SHP77 treated with DMSO at 0.1 percent for 48 hours (cell line): ENCODE data around the gene FNDC3B.
A peak's percentile ranks its signal among the peaks of the same experiment; 100 is the strongest.

Source experiments
- DNase-seq: peaks from one replicate; lab custom pipeline; 2025; lab: John Stamatoyannopoulos, UW

FNDC3B gene

GRCh38 chr3:172094621-172095557 is 55.5 kb downstream of the FNDC3B start:
- no peak for DNase-seq

DNA sequence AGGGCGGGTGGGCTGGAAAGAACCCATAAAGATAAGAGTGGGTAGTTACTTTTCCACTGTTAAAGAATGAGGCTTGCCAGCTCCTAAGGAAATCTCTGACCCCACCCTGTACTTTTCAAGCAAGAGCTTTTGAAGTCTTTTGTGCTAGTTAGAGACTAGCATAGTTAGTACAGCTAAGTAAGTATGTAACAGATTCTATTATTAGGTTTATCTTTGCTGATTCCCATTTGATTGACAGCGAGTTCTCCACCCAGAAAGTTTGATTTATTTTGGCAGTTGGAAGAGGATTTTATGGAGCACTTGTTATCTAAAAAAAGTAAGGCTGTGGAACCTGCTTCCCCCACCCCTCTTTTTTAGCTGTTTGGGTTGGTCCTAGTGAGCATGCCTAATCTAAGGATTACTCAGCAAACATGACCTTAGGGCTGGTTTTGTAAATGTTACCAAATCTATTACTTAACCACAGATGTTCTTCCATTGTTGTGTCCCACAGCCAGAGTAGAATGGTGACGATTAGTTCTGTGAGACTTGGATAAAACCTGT is 57.6 kb downstream of the FNDC3B start:
- no peak for DNase-seq

- no peak for DNase-seq
Observed at GRCh38 chr3:172097585-172097984, 58.2 kb downstream of the FNDC3B start.

GRCh38 chr3:172098698-172099494 is 59.5 kb downstream of the FNDC3B start:
- peak; percentile 76 for DNase-seq

DNA sequence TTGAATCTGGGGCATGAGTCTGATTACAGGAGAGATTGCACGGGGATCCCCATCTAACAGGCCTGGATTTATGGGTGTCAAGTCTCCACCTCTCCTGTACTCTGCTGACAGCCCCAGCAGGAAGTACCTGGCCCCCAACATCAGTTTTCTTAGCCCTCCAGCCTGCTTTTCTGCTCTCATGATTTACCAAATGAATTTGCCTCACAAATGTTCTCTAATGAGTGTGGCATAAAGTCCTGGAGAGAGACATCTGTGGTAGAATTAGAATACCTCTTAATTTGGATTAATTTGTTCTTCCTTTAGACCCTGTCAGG is 60.1 kb downstream of the FNDC3B start:
- no peak for DNase-seq

DNA sequence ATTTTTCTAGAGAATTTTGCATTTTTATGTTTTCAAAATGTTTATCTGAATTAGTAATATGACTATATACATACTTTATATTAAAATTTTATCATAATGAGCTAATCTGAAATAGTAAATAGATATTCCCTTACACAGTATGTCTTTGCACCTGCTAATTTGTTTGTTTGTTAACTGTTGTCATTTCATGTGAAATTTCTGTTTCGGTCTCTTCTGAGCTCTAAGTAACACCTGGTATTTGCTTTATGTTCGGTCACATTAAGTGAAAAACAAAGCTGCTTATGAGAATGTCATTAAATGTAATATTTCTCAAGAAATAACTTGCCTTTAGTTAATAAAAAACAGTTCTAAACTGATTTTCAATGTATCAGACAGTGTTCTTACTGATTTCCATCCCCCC is 61.1 kb downstream of the FNDC3B start:
- DNase-seq = no peak

GRCh38 chr3:172101107-172101506 is 61.7 kb downstream of the FNDC3B start:
- DNase-seq = no peak

GRCh38 chr3:172102123-172102882 is 62.9 kb downstream of the FNDC3B start:
- DNase-seq = no peak

- DNase-seq = no peak
Observed at GRCh38 chr3:172102883-172103310, 63.5 kb downstream of the FNDC3B start.

GRCh38 chr3:172103724-172104123 is 64.3 kb downstream of the FNDC3B start:
- DNase-seq = no peak

GRCh38 chr3:172104471-172105072 is 65.2 kb downstream of the FNDC3B start:
- no peak for DNase-seq

GRCh38 chr3:172106037-172106954 is 66.9 kb downstream of the FNDC3B start:
- DNase-seq = no peak

- no peak for DNase-seq
Observed at GRCh38 chr3:172106989-172107388, 67.6 kb downstream of the FNDC3B start.

DNA sequence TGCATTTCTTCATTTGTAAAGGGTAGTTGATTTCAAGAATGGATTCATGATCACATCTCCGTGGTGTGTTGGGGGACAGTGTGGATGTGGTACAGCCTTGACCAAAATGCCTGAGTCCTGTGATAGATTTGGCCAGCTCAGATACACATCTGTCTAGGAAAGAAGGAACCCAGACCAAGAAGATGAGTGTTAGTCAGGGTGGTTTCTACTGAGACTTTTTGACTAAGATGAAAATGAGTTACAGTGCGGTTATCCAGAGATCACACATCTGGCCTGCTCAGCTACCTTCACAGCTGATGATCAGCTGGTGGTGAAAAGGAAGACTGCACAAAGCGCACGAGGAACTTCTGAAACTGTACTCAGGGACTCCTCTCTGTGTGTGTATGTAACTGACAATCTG is 68.0 kb downstream of the FNDC3B start:
- DNase-seq = no peak

DNA sequence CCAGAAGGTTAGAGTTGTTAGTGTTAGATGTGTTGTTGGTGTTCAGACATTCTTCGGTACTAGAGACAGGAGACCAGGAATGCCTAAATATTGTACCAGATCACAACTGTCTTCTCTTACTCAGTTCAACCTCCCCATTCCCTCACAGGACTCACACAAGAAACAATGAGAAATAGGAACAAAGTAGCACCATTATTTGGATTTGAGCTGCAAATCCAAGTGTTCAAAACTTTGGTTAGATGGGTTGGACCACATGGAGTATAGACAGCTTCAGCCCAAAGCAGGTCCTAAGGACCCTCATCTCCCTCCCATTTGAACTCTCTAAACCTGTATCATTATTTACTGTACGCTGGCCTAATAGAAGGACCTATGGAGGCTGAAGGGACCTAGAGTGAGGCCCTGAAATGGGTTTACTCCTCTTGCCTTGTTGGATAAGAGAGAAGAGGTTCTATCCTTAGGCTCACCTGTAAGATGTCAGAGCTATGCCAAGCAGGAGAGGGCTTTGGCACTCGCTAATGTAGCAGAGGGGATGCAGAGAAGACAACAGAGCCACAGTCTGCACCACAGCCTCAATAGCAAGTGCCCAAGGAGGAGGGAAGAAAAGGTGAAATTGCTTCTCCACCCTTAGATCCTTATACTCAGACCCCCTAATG is 70.9 kb downstream of the FNDC3B start:
- no peak for DNase-seq

GRCh38 chr3:172111163-172111562 is 71.8 kb downstream of the FNDC3B start:
- DNase-seq = no peak

DNA sequence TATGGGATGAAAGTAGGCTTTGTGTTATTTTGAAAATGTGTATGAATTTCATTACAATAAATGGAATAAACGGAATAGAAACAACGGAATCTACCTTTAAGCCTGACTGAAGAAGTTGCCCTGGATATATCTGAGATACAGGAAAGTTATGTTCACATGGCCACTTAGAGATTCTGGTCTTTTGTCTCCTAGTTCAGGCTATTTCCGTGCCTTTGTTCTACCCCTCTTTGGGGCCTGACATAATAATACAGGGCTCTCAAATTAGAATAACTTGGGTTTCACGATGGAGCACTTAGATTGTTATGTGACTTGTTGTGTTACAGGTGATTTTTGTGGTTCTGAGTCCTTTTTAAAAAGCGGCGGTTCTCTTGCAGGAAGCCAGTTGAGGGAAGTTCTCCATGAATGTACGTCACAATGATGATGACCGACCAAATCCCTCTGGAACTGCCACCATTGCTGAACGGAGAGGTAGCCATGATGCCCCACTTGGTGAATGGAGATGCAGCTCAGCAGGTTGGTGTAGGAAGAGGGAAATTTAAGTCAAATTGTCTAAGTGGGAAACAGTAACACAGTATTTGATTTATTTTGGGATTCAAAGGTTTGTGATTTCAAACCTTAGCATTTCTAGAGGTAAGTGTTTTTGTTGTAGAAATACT is 72.8 kb downstream of the FNDC3B start:
- DNase-seq = no peak

DNA sequence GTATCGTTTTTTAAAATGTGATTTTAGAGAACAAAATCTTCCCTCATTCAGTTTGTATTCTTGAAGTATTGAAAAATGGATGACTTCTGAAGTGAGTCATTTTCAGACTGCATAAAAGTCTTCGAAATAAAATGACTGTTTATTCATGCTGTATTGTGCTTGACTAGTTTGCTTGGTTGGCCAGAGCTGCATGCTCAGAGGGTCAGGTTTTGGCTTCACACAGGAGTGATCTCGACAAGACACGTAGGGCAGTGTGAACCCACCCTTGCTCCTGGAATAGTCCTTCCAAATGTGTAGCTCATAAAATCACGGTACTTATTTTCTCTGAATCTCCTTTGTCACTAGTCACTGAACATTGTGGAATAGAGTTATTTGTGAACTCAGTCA is 73.3 kb downstream of the FNDC3B start:
- no peak for DNase-seq

DNA sequence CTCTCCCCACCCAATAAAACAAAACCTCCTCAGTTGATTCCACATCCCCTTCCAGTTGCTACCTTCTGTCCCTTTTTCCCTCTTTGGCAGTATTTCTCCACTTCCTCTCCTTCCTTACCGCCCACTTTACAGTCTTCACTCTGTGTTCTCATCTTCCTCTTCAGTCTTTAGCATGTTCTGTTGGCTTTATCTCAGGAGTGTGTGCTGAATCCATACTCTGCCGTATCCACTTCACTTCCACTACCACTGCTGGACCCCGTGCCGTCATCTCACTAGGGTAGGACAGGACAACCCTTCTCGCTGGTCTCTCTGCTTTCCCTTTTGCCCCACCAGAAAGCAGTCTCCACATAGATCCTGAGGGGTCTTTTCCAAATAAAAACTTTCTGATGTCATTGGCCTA is 74.3 kb downstream of the FNDC3B start:
- no peak for DNase-seq

DNA sequence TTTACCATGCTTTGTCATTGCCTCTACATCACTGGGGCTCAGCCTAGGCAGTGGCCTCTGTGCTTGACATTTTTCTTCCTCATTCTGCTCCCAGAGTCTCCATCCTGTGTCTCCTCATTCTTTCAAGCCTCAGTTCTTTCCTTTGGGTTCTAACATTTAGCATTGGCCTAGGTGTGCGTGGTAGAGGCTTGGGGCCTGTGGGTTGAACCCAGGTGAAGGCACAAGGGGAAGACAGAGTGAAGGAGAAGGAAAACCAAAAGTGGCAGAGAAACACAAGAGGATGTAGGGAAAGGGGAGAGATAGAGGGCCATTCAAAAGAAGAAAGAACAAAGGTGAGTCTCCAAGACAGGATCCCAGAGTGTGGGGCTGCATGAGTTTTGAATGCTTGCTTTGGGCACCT is 75.7 kb downstream of the FNDC3B start:
- no peak for DNase-seq
